Activated CD8-positive, alpha-beta memory T cell treated with anti-CD3 and anti-CD28 coated beads for 48 hours (primary cell): ENCODE results near the gene TAS2R60.
"Not testable (repeated sequence)": the region's sequence is repeated elsewhere in the genome, so short reads cannot be mapped to it uniquely, and the experiment has no call there.

Experiments
- DNase-seq, 3 experiments: peaks; one replicate each; pipeline ENCODE4 v3.0.0-alpha.2; 2020; ENCODE audit warnings: low read depth in 2 of 3, low spot score in 2 of 3

TAS2R60 gene

GRCh38 chr7:143472071-143472689 lies 28.9 kb downstream of the TAS2R60 start:
- not testable (repeated sequence) for DNase-seq

GRCh38 chr7:143477501-143478150 lies 34.4 kb downstream of the TAS2R60 start, which contains the start of gene TAS2R41:
Gene TAS2R41, plus strand, starts transcription at chr7:143477873. Its CDS starts 0 bp downstream, at chr7:143477873.
- no peak for DNase-seq

- no peak for DNase-seq
Measured at GRCh38 chr7:143479055-143479766, 36.0 kb downstream of the TAS2R60 start.

DNA sequence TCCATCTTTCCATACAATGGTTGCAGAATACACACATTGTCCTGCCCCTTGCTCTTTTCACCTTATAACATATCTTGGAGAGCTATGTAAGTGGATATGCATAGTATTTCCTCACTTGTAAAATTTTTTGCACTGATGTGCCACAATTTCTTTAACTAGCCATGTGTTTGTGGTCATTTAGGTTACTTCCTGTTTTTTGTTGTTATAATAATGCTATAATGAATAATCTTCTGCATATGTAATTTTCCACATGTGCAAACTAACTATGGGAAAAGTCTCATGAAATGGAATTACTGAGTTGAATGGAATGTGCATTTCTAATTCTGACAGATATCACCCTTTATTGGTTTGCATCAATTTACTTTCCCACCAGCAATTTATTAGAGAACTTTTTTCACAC lies 37.2 kb downstream of the TAS2R60 start:
- DNase-seq = no peak

- DNase-seq = no peak
Measured at GRCh38 chr7:143484119-143484518, 40.9 kb downstream of the TAS2R60 start.

GRCh38 chr7:143485094-143485493 lies 41.8 kb downstream of the TAS2R60 start:
- no peak for DNase-seq

- DNase-seq = no peak
Measured at GRCh38 chr7:143485500-143485899, 42.2 kb downstream of the TAS2R60 start.

- not testable (repeated sequence) for DNase-seq
Measured at GRCh38 chr7:143486266-143486665, 43.0 kb downstream of the TAS2R60 start.

- no peak for DNase-seq
Measured at GRCh38 chr7:143487061-143487460, 43.8 kb downstream of the TAS2R60 start.

GRCh38 chr7:143487566-143487965 lies 44.3 kb downstream of the TAS2R60 start:
- no peak for DNase-seq

DNA sequence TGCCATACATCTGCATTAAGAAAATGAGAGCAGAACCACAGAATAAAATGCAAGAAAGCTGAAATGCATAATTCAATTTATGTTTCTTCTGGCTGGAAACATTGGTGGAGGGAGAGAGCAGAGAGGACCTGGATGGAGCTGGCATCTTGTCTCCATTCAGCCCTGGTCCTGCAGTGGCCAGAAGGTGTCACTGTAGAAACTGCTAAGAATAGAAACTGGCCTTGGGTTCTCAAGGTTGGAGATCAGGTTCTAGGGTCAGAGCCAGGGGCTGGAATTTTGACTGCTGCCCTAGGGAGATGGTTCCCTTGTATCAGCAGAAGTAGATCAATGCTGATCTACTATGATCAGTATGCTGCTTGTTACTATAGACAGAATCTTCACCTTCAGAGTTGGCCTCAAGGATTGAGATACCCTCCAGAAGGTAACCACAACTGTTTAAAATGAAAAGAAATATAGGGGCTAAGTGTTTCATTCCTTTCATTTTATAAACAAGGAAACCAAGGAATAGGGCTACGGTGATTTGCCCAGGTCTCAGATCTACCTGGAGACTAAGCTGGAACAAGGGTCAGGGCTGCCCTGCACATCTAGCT lies 47.6 kb downstream of the TAS2R60 start:
- DNase-seq = no peak

DNA sequence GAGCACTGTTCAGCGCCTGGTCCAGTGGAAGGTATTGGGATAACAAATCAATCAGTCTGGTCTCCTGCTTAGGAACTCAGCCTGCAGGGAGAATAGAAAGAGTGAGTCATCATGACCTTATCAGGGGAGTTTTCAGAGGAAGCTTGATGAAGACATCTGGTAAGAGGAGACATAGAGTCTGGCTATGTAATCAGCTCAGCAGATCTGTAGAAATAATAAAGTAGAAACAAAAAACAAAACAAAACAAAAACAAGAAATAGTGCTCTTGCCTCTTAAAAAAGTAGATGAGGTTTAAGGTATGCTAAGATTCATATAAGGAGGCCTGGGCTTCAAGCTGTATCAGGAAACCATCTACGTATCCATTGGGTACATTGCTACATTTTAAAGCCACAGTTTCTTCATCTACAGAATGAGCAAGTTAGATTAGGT lies 48.8 kb downstream of the TAS2R60 start:
- DNase-seq = no peak

GRCh38 chr7:143492799-143493739 lies 49.8 kb downstream of the TAS2R60 start:
- DNase-seq = no peak

GRCh38 chr7:143493751-143494150 lies 50.5 kb downstream of the TAS2R60 start:
- DNase-seq = no peak
